SK-N-MC (cell line): ENCODE results near the gene XXYLT1.

Source experiments
- DNase-seq: peaks from one replicate; pipeline ENCODE4 v3.0.0-alpha.2; 2011; ENCODE audit warnings: low read depth, low spot score
- H3K27ac ChIP-seq: fragments of 200-600 bp; sonication (generic); 2 replicates; pipeline ENCODE4 v1.5.1; 2016; ENCODE audit warnings: mixed run types
- H3K36me3 ChIP-seq: fragments of 200-600 bp; sonication (generic); 2 replicates; pipeline ENCODE4 v1.6.1; 2017; ENCODE audit warnings: antibody characterized with exemption, low read length, mixed read lengths; ENCODE audit not compliant: insufficient read depth
- H3K4me3 ChIP-seq: fragments of 200-600 bp; sonication (generic); 2 replicates; pipeline ENCODE4 v1.5.1; 2016
- H3K9ac ChIP-seq: fragments of 200-600 bp; sonication (generic); 2 replicates; pipeline ENCODE4 v1.8.0; 2017; ENCODE audit warnings: mixed run types, mixed read lengths; ENCODE audit not compliant: insufficient read length
- H3K9me3 ChIP-seq: fragments of 200-600 bp; sonication (generic); 2 replicates; pipeline ENCODE4 v1.6.1; 2017; ENCODE audit warnings: low read depth, mild to moderate bottlenecking, antibody characterized with exemption, low read length, moderate library complexity, mixed read lengths
- EZH2 ChIP-seq: fragments of 200-600 bp; sonication (generic); IDR thresholded peaks from one replicate; pipeline ENCODE4 v1.6.1; 2017; ENCODE audit warnings: antibody characterized with exemption
- FOXP2 ChIP-seq: optimal IDR thresholded peaks from 2 replicates; pipeline ENCODE3; 2011; ENCODE audit warnings: mild to moderate bottlenecking, moderate library complexity; ENCODE audit not compliant: insufficient read depth; ENCODE audit errors: extremely low read length, control extremely low read depth
- POLR2AphosphoS5 ChIP-seq: IDR thresholded peaks from 2 replicates; pipeline ENCODE4 v1.6.1; 2012; ENCODE audit warnings: mild to moderate bottlenecking, low read depth, low read length, borderline replicate concordance

XXYLT1 gene

DNA sequence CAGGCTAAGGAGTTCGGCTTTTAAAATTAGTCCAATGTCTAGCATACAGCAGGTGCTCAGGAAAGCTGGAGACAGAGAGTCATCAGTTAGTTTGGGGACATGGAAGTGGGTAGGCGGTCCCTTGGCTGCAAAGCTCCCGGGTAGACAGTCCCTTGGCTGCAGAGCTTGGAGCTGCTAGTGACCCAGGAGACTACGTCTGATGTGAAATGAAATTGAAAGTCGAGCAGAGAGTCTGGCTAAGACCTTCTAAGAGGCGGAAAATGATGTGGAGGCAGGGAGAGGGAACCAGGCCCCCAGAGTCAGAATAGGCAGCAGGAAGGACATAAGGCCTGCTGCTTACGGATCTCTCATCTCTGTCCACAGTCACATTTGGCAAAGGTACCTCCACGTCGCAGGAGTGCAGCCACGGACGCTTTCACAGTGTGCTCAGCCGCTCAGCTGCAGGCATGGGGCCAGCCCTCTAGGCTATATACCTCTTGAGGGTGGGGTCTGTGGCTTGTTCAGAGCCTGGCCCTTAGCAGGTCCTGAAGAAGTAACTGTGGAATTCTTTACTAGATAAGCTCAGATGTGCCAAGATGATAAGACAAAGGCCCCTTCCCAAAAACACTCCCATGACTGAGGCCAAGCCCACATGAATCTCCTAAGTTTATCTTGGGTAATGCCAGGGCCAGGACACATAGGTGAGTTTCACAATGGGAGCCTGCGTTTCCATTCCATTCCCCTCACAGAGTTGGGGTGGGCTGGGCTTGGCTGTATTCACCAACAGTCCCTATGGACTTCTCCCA is 131.7 kb downstream of the XXYLT1 start:
- peaks cover 6% of the 10 kb centered on the region; the same call in 1 of the 2 replicates for H3K36me3 ChIP-seq
- no peaks in the 10 kb centered on the region for H3K9me3 ChIP-seq
- no peak overlapping the region for H3K27ac ChIP-seq
- no peak for DNase-seq
- no peak overlapping the region for H3K9ac ChIP-seq
- H3K4me3 ChIP-seq = no peak overlapping the region
- TF ChIP-seq POLR2AphosphoS5 (no peak), EZH2 (no peak), FOXP2 (no peak)

DNA sequence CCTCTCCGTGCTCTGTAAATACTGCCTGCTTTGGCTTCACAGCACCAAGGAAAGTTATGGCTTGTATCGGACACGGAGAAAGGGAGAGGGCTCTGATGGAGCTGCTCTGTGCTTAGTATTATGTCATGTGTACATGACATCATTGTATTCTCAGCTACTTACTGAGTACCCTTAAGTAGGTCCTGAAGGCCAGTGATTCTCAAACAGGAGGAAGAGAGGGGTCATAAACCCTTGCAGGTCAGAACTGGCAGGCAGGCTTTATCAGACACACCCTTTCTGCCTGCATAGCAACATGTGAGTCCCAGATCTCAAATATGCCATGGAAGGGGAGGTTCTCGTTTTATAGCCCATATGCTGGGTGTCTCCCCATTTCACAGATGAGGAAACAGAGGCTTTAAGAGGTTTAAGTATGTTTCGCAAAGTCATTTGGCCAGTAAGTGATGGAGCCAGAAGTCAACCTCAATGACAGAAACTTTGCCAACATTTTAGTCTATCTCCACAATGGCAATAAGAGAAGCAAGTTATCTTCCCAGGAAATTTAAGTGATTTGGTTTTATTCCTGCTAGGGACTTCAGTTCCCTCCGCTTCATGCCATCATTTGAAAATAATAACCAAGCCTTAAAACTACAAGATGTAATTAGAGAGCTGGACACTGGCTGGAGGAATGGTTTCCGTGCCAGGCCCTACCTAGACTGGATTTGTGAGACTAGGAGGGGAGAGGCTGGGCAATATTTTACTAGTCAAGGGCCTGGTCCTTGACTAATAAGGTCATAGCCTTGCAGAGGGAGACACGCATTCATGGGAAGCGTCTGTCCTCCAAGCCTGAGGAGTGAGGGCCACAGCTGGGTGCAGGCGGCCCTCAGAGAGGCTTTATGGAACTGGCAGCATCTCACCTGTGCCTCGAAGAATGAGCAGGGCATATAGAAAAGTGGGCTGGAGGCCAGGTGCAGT is 133.0 kb downstream of the XXYLT1 start:
- no peak overlapping the region for H3K4me3 ChIP-seq
- TF ChIP-seq EZH2 (no peak), FOXP2 (no peak), POLR2AphosphoS5 (no peak)
- H3K9ac ChIP-seq = no peak overlapping the region
- peaks cover 6% of the 10 kb centered on the region; the same call in 1 of the 2 replicates for H3K36me3 ChIP-seq
- H3K27ac ChIP-seq = no peak overlapping the region
- no peaks in the 10 kb centered on the region for H3K9me3 ChIP-seq
- no peak for DNase-seq

DNA sequence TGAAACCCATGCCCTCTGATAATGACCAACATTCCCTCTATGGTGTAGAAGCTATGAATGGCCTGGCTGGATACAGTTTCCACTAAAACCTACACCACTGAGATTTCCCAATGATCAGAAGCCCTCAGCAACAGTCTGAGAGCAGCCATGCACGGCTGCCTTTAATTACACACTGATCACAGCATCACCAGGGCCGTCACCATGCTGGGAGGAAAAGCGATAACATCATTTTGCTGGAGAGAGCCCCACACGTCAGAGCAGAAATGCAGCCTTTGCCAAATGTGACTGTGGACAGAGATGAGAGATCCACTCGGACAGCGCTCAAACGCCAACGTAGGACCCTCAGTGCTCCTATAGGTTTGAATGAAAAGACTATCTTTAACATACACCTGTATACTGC is 135.0 kb downstream of the XXYLT1 start:
- no peaks in the 10 kb centered on the region for H3K9me3 ChIP-seq
- no peak overlapping the region for H3K4me3 ChIP-seq
- no peak for DNase-seq
- no peaks in the 10 kb centered on the region for H3K36me3 ChIP-seq
- TF ChIP-seq EZH2 = no peak
- no peak for TF ChIP-seq POLR2AphosphoS5
- no peak for TF ChIP-seq FOXP2
- no peak overlapping the region for H3K27ac ChIP-seq
- H3K9ac ChIP-seq = no peak overlapping the region

DNA sequence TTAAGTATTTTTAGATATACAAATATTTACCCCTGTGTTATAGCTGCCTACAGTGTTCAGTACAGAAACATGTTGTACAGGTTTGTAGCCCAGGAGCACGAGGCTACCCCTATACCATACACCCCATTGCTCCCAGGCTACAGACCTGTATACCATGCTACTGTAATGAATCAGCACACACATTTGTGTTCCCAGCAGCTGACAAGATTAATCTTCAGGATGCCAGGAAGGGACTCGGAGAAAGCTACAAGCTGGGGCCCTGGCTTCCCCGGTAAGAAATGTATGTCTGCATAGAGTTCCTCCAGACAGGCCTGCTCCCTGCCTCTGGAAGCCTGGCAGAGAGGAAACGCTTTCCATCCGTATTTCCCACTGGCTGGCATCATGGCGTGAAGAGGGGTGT is 136.5 kb downstream of the XXYLT1 start:
- H3K36me3 ChIP-seq = no peaks in the 10 kb centered on the region
- no peak overlapping the region for H3K4me3 ChIP-seq
- no peaks in the 10 kb centered on the region for H3K9me3 ChIP-seq
- H3K9ac ChIP-seq = no peak overlapping the region
- TF ChIP-seq FOXP2 (no peak), POLR2AphosphoS5 (no peak), EZH2 (no peak)
- no peak overlapping the region for H3K27ac ChIP-seq
- no peak for DNase-seq

DNA sequence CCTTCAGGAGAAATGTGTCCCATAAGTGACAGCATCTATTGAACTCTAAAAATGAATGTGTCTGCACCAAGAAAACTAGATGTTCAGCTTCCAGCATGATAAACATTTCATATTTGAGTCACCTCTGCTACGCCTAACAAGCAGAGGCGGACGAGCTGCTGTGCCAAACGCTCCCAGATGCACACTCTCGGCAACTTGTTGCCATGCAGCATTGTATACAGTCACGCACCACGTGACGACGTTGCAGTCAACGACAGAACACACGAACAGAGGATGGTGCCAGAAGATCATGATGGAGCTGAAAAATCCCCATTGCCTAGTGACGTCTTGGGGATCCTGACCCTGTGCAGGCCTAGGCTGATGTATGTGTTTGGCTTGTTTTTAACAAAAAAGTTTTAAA is 137.5 kb downstream of the XXYLT1 start:
- Histone ChIP-seq H3K9ac (no peak overlapping the region), H3K27ac (no peak overlapping the region), H3K9me3 (no peaks in the 10 kb centered on the region), H3K36me3 (no peaks in the 10 kb centered on the region), H3K4me3 (no peak overlapping the region)
- DNase-seq = no peak
- TF ChIP-seq EZH2 = no peak
- TF ChIP-seq FOXP2 = no peak
- TF ChIP-seq POLR2AphosphoS5 = no peak

DNA sequence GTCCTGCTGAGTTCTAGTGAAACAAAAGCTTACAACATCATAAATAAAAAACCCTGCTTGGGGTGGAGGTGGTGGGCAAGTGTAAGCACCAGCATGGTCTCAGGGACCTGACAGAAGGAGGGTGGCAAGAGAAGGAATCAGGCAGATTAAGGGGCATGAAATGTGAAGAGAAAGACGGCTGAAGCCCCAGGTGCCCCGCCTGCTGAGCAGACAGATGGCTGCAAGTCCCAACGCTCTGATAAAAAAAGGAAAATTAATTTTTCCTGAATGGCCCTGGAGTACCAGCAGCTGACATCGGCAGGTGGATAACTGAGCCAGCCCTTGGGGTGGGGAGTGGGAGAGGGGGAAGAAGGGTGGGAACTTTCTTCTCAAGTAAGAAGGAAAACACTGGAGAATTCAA is 137.9 kb downstream of the XXYLT1 start:
- H3K9me3 ChIP-seq = no peaks in the 10 kb centered on the region
- no peak overlapping the region for H3K27ac ChIP-seq
- TF ChIP-seq POLR2AphosphoS5 = no peak
- TF ChIP-seq FOXP2 = no peak
- TF ChIP-seq EZH2 = no peak
- no peaks in the 10 kb centered on the region for H3K36me3 ChIP-seq
- H3K4me3 ChIP-seq = no peak overlapping the region
- no peak overlapping the region for H3K9ac ChIP-seq
- no peak for DNase-seq

DNA sequence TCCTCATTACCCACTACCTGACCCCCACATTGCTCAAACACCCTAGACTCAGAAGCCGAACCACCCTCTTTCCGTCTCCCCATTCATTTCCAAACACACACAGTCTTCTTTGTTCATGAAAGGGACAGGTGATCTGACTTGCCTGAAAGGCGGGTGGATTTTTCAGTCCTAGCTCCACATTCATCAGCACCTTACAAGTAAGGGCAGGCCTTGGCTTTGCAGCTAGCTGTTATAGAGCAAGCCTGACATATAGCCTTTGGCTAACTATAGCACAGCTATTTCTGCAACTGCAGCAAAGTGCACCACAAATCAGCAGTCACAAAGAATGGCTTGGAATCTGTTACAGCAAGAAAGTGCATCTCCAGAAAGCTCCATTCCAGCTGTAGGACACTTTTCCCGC is 139.8 kb downstream of the XXYLT1 start:
- H3K4me3 ChIP-seq = no peak overlapping the region
- H3K27ac ChIP-seq = no peak overlapping the region
- H3K36me3 ChIP-seq = no peaks in the 10 kb centered on the region
- H3K9ac ChIP-seq = no peak overlapping the region
- H3K9me3 ChIP-seq = no peaks in the 10 kb centered on the region
- TF ChIP-seq EZH2 (no peak), POLR2AphosphoS5 (no peak), FOXP2 (no peak)
- DNase-seq = no peak

DNA sequence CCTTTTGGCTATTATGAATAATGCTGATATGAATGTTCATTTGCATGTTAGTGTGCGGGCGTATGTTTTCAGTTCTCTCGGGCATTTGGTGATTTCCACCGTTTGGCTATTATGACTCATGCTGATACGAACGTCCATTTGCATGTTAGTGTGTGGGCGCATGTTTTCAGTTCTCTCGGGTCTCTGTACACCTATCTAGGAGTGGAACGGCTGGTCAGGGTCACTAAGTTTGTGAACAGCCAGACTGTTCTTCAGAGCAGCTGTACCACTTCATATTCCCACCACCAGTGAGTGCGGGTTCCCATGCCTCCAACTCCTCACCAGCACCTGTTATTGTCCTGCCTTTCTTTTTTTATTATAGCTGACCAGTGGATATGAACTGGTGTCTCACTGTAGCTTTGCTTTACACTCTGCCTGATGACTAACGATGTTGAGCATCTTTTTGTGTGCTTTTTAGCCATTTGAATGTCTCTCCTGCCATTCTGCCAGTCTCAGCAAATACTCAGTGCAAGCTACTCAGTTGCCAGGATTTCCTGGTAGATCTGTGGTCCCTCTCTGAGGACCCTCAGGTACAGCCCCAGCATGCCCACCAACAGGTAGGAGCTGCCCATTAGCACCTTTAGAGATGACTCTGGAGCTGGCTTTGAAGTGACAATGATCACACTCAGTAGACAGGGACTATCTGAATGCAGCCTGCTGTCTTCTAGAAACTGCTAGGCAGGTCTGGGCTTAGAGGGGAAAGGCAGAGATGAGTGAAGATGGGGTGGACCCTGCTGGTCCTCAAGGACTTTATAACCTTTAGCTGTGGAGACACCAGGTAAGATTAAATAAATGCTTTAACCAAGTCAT is 141.1 kb downstream of the XXYLT1 start:
- DNase-seq = no peak
- no peaks in the 10 kb centered on the region for H3K9me3 ChIP-seq
- H3K4me3 ChIP-seq = no peak overlapping the region
- no peak overlapping the region for H3K9ac ChIP-seq
- no peak overlapping the region for H3K27ac ChIP-seq
- H3K36me3 ChIP-seq = no peaks in the 10 kb centered on the region
- TF ChIP-seq POLR2AphosphoS5 (no peak), FOXP2 (no peak)
